HG02870 (cell line): Measurements from ENCODE around the gene CD2.
A peak's percentile ranks its signal among the peaks of the same experiment; 100 is the strongest.

Experiments used
- ATAC-seq: cut with Tn5 transposase; IDR thresholded peaks from one replicate; pipeline ENCODE4 v1.9.1; 2021; ENCODE audit warnings: mild to moderate bottlenecking, moderate library complexity; ENCODE audit not compliant: unreplicated experiment

CD2 gene

DNA sequence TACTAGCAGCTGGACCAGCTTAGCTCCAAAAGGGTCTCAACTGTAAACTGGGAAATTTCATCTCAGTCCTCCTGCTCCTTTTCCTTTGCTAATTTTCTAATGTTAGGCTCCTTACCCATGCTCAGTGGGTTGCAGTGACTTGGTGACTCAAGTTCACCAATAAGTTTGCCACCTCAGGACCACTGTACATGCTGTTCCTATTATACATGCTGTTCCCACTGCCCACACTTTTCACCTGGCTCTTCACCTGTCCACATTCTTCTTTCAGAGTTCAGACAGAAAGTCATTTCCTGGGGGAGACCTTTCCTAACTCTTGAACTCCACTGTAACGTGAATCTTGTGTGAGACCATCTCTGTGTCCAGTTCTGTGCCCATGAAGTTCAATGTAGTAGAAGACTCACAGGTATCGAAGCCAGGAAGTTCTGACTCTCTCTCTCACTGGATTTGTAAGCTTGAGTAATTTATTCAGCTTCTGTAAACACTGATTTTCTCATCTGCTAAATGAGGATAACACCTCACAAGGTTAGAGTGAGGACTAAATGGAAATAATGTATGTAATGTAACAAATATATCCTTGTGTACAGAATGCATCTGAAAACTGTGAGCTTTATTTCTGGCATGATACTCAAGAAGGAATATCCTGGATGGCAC is 17.9 kb downstream of the CD2 start:
- ATAC-seq = no peak

DNA sequence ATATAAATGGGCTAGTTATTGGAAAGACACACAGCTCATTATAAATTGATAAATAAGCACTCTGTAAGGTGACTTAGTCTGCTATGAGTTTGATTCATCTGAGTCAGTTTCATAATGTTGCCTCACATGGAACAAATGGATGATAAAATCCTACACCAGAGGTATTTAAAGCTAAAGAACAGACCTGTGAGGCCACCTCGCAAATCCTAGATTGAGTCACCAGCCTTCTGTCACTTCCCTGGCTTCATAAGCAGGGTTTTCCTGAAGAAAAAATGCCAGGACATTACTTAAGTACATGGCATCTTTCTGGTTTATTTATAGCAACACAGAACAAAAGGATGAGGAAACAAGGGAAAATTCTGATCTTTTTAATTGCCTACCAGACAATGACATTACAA is 18.4 kb downstream of the CD2 start:
- no peak for ATAC-seq

DNA sequence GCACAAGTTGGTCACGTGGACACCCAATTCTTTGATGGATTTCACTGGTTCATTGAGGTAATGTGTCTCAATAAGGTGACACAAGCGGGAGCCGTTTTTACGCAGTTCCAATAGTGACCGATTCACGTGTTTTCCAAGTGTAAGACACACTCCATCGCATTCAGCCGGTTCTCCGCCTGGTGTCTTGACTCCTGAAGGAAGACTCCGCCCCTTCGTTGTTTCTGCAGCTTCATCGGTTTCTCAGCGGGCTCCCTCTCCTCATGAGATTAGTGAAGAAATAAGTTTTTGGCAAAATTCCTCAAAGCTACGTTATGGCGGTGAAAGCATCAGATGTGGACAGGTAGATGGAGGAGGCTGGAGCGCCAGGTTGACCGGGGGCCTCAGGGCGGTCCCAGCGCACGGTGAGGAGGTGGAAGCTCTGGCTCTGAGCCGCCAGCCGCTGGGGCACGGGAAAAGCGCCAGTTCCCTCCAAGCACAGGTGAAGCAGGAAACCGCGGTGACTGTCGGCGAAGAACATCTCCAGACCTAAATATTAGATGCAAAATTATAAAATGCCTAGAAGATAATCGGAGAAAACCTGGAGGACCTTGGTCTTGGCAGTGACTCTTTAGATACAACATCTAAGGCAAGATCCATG is 21.0 kb downstream of the CD2 start:
- ATAC-seq = no peak

DNA sequence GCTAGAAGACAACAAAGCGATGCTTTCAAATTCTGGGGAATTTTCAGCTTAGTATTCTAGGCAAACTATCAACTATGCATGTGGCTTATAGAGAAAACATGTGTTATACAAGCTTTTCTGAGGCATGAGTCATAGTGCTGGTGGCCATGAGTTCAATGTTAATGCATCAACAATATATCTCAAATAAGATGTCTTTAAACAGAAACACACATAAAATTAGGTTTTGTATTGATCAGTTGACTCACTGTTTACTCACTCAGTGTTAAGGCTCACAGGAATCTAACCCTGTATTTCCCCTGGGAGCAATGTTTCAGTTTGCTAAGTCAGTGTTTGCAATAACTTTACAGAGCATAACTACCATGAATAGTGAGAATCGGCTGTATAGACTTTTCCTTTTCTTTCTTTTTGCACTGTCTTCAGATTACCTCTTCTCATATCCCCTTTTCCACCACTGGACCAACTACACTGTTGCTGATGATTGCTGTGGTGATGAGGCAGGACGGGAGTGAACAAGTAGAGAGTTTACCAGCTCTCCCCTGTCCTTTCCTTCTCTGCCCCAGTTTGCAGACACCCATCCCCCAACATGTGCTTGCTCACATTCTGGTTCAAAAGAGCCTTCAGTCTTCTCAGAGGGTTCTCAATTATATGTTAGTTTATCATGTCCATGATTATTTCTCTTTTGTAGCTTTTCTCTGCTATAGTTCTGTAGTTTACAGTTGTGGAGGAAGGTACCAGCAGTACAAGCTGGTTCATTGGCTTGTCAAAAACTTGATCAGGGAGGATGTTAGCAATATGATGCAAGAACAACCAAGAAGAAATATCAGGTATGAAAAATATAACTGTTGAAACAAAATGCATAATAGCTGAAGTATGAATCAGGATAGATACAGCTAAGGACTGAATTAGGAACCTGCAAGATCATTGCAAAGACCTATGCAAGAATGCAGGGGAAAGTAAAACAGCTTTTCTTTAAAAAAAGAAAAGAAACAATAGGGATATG is 23.9 kb downstream of the CD2 start:
- ATAC-seq = no peak

DNA sequence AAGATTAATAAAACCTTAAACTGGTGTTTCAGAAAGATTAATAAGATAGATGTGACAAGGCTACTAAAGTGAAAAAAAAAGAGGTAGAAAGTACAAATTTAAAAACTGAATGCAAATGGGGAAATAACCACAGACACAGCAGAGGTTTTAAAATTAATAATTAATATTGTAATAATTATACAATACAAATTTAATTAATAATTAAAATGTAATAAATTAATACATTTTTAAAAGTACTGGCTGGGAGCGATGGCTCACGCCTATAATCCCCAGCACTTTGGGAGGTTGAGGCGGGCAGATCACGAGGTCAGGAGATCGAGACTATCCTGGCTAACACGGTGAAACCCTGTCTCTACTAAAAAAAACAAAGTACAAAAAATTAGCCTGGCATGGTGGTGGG is 26.8 kb downstream of the CD2 start:
- ATAC-seq = no peak

DNA sequence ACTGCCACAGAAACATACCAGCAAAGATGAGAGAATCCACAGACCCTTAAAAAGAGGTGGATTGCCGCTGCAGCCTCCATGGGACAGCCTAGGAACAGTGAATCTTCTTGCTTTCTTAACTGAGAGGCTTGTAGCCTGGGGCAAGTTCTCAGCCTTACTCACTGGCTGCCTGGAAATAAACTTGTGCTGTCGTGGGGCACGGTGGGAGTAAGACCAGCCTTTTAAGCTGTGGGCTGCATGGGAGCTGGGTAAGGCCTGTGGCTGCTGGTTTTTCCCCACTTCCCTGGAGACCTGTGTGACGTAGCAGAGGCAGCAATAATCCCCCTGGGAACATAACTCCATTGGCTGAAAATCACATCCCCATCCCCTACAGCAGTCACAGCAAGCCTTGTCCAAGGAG is 30.8 kb downstream of the CD2 start:
- no peak for ATAC-seq

DNA sequence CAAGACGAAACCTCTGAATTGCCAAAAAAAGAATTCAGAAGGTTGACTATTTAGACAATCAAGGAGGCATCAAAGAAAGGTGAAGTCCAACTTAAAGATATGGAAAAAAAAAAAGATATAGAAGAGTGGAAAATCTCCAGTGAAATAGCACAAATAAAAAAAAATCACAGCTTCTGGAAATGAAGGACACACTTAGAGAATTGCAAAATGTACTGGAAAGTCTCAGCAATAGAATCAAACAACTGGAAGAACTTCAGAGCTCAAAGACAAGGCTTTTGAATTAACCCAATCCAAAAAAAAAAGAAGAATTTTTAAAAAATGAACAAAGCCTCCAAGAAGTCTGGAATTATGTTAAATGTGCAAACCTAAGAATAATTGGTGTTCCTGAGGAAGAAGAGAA is 31.8 kb downstream of the CD2 start:
- ATAC-seq = no peak

DNA sequence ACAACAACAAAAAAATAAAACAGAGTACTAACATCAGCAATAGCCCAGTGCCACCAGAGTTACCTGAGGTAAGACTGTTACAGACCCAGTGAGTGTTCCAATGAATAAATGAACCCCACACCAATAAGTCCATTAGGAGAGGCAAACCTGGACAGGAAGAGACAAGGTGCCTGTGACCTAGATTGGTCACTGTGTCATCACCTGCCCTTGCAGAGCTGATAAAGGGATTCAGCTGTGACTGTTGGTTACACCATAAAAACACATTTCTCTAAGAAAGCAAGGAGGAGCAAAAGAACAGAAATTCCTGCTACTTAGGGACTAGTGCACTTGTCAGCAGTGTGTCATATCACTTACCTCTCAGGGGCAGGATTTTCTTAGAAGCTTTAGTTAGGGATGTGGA is 37.5 kb downstream of the CD2 start:
- ATAC-seq = no peak

DNA sequence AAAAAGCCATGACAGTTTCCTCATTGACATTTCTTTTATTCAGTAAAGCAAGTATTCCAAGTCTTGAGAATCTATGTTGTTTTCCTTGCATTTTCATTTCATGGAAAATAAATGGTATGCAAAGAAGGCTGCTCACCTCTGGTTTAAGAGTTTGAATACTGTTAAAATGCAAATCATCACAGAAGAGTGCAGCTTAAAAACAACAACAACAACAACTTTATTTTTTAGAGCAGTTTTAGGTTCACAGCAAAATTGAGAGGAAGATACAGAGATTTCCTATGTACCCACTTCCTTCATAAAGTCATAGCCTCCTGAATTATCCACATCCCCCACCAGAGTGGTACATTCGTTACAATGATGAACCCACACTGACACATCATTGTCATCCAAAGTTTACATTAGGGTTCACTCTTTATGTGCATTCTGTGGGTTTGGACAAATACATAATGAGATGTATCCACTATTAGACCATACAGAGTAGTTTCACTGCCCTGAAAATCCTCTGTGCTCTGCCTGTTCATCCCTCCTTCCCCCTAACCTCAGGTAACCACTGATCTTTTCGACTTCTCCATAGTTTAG is 39.2 kb downstream of the CD2 start:
- no peak for ATAC-seq

DNA sequence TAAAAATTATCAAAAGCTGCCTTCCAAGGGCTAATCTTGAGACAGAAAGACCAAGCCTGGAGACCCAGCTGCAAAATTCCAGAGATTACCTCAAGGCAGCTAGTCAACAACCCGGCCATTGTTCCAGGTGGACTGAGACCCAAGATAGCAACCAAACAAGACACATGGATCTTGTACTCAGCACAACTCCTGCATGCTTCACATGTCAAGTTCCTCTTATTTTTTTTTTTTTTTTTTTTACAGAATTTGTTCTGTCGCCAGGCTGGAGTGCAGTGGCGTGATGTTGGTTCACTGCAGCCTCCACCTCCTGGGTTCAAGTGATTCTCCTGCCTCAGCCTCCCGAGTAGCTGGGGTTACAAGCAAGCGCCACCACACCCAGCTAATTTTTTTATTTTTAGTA is 40.1 kb downstream of the CD2 start:
- no peak for ATAC-seq

DNA sequence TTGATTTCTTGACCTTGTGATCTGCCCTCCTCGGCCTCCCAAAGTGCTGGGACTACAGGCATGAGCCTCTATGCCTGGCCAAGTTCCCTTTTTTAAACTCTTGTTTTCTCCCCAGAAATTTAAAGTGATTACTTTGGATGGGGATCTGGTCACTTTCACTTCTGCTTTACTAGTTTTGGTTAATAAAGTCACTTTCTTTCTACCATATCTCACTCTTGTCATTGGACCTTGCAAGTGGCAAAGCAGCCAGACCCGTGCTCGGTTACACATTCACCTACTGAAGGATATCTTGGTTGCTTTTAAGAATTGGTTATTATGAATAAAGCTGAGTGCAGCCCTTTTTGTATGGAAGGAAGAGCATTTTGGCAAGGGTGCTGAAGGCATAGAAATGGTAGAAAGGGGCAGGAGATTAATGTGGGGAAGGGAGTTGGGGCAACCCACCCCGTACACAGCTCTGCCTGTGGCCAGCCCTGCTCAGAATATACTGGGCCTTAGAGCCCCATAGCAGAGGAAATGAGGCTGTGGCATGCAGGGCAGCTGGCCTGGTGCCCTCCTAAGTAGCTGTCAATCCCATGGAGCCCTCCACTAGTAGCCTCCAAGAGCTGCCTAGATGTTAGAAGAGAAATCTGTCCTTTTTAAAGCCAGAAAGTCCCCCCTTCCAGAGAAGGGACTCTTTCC is 40.7 kb downstream of the CD2 start:
- ATAC-seq = peak; percentile 94

DNA sequence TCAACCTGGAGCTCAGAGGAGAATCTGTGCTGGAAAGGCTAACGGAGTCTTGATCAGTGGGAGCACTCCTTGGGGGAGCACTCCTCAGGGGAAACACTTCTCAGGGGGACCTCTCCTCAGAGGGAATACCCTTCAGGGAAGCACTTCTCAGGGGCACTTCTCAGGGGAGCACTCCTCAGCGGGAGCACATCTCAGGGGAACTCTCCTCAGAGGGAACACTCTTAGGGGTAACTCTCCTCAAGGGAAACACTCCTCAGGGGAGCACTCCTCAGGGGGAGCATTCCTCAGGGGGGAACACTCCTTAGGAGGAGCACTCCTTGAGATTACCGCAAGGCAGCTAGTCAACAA is 41.2 kb downstream of the CD2 start:
- ATAC-seq = no peak

DNA sequence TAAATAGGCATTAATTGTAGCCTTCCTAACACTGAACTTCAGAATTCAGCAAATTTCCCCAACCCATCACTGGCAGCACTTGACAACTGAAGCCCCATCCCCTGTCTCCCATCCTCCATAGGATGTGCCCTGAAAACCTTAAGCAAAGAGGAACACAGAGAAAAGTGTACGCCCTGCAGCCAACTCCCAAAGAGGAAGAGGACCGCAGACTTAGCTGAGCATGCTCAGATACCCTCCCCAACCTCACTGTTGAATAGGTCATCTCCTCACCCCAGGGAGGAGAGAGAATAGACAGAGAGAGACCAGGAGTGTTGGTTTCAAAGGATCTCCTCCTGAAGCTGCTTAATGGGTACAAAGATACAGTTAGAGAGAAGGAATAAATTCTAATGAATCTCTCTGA is 50.5 kb downstream of the CD2 start:
- ATAC-seq = no peak

DNA sequence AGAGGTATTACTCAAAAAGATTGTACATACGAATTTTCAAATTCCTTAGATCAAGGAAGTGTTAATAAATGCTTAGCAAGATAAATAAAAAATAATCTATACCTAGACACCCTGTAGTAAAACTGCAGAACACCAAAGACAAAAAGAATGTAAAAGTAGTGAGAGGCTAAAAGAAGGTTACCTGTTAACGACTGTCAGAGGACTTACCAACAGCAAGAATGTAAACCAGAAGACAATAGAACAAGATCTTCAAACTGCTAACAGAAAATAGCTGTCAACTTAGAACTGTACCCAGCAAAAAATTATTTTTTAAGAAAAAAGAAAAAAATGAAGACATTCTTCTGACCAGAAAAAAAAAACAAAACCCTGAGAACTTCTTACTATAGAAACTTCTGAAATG is 51.2 kb downstream of the CD2 start:
- ATAC-seq = no peak

DNA sequence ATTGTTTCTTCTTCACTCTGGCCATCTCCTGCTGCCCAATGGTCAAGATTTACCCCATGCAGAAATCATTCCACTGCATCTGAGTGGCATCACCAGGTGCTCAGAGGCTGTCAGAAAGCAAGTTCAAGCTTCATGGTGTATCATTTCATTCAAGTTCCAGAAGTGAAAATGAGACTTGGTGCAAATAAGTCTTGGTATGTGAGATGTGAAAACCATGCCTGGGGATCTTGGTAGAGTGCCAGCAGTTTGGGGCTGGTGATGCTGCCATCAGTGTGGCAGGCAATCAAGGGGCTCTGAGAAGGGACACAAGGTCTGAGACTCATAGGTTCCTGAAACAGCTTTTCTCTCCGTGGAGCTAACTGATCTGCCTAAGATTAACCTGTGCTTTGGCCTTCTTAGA is 52.0 kb downstream of the CD2 start:
- no peak for ATAC-seq

DNA sequence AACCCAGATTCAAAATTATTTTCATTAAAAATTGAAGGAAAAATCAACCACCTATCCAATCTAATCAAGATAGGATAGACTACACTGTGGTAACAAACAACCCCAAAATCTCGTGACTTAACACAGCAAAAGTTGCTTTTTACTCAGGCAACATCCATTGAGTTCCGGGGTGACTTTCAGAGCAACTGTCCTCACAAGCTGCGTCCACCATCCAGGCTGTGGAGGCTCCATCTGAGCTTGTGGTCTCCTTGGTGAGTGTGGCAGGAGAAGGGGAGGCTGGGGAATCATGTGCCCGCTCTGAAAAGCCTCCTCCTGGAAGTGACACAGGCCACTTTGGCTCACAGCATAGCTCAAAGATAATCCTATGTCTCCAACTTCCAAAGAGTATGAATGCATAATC is 52.4 kb downstream of the CD2 start:
- ATAC-seq = no peak

DNA sequence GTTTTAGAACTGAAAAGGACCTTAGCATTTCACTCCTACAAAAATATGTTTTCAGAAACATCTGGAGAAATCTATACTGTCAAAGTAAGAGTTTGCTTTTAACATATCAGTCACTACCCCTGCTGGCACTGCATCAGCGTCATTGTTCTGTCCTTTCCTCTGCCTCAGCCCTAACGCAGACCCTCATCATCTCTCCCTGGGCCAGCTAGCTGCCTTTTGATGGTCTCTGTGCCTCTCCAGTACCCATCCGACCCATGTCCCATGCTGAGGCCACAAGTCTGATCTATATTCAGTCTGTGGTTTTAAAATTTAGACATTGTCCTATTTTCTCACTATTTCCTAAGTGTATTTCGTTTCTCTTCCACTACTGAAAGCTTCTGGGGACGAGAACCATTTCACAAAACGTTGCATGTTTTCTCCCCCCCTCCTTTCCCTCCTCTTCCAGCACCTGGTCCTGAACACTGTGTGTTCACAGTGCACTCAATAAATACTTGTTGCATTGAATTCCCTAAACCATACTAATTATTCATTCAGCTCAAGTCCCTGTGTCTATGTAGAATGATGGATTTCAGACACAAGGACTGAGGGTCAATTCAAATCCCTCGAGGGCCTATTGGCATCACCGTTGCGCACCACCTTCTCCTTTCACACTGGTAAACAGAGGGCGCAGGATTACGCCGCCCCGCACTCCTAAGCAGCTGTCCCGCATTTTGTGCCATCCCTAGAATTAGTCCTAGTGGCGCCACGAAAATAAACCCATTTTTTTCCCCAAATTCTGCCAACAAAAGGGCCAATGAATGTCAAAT is 53.4 kb downstream of the CD2 start:
- no peak for ATAC-seq

DNA sequence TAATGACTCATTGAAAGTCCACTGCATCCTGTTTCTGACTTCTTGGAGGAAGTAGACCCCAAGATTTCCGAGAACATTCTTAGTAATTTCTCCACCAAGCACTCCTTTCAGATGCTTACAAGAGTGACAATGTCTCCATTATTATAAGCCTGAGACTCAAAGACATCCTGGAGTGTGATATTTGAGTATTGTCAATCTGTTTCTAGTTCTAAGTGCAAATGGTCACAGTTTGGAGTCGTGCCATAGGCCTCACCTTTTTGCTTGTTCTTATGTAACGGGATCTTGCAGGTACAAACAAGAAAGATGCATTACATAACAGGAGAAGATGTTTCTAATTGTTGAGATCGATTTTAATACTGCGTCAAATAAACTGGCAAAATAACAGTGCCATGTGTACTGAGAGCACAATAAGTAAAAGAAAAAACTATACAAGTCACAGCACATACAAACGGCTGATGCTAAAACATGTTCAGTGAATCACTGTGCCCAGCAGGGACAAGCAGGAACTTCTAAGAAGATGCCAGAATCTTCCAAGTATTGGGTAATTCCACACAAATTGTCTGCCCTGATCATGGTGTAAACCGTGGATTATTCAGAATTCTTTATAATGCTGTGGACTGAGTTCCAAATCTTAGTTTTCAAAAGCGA is 54.1 kb downstream of the CD2 start:
- ATAC-seq = no peak

DNA sequence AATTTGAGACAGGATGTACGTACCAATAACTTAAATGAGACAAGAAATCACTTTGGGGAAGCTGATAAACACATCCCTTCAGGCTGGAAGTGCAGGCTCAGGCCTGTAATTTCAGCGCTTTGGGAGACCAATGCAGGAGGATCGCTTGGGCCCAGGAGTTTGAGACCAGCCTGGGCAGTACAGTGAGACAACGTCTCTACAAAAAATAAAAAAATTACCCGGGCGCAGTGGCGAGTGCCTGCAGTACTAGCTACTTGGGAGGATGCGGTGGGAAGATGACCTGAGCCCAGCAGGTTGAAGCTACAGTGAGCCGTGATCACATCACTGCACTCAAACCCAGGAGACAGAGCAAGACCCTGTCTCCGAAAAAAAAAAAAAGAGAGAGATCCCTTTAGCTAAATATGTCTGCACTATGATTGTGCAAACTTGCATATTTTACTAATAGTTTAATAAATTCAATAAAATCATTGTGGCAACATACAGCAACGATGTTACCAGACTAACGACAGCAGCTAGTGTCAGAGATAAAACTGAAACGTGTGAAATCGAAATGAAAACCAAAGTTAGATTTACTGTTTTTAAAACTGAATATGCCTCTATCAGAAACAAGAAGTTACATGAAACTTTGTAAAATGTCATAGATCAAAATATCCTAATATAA is 54.7 kb downstream of the CD2 start:
- ATAC-seq = no peak
